Breast epithelium (tissue), 3 donors: ENCODE measurements around the gene LRGUK.

Experiments used
- CTCF ChIP-seq, 3 donors: fragments of 450-650 bp; IDR thresholded peaks; one replicate each; pipeline ENCODE4 v1.5.1; 2016 to 2017; ENCODE audit warnings: antibody characterized with exemption in 3 of 3, mild to moderate bottlenecking in 3 of 3, moderate library complexity in 3 of 3
- POLR2A ChIP-seq: fragments of 450-650 bp; IDR thresholded peaks from one replicate; pipeline ENCODE4 v1.6.1; 2016; ENCODE audit warnings: antibody characterized with exemption, mild to moderate bottlenecking, moderate library complexity
- POLR2AphosphoS5 ChIP-seq, 3 donors: sonication (generic); formaldehyde crosslinking; IDR thresholded peaks; one replicate each; pipeline ENCODE4 v1.6.1; 2017; ENCODE audit warnings: antibody characterized with exemption in 3 of 3

DNA sequence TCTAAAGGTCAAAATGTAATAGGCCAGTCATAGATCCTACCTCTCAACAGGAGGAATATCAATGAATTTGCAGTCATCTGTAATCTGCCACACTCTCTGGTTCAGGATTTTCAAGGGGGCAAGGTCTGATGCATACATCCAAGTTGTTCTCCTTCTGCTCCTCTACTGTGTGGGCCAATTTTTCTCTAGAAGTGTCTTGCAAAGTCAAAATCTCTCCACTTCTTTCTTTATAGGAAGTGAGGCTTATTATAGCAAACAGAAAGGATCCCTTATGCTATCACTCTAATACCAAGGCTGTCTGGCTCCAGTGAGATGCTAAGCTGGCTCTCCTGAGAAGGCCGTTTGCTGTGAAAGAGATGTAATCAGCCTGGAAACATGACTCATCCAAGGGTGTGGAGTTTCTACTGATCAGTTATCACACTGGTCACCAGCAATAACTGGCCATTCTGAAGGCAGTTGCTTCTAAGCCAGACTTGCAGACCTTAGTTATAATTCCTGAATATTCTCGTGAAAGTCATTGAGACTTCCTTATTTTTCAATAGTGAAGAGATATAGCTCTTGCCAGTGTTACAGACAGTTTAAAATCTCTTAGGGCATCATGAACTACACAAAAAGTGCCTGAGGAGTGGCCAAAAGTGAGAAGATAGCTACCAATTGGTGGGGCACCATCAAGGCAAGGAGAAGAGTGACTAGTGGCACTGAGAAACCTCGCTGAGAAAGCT lies 43.2 kb upstream of the LRGUK start:
- TF ChIP-seq POLR2A = no peak
- no peak for TF ChIP-seq CTCF (IDR thresholded peaks at IDR 0.05)
- TF ChIP-seq POLR2AphosphoS5 (IDR thresholded peaks at IDR 0.05) = no peak
